Measurements from ENCODE around the gene TEF.

DNA sequence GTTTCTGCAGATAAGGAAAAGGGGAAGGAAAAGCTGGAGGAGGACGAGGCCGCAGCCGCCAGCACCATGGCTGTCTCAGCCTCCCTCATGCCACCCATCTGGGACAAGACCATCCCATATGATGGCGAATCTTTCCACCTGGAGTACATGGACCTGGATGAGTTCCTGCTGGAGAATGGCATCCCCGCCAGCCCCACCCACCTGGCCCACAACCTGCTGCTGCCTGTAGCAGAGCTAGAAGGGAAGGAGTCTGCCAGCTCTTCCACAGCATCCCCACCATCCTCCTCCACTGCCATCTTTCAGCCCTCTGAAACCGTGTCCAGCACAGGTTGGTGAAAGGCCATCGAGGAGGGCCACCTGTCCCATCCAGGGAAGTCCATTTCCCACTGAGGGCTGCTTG, 5.6 kb downstream of the TEF start:
- TF ChIP-seq, protein P1, sequence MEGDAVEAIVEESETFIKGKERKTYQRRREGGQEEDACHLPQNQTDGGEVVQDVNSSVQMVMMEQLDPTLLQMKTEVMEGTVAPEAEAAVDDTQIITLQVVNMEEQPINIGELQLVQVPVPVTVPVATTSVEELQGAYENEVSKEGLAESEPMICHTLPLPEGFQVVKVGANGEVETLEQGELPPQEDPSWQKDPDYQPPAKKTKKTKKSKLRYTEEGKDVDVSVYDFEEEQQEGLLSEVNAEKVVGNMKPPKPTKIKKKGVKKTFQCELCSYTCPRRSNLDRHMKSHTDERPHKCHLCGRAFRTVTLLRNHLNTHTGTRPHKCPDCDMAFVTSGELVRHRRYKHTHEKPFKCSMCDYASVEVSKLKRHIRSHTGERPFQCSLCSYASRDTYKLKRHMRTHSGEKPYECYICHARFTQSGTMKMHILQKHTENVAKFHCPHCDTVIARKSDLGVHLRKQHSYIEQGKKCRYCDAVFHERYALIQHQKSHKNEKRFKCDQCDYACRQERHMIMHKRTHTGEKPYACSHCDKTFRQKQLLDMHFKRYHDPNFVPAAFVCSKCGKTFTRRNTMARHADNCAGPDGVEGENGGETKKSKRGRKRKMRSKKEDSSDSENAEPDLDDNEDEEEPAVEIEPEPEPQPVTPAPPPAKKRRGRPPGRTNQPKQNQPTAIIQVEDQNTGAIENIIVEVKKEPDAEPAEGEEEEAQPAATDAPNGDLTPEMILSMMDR (IDR thresholded peaks at IDR 0.05), result no peak
- no peak for TF ChIP-seq POLR2A (IDR thresholded peaks at IDR 0.05)

All from uterus (tissue), 2 donors.